Right lobe of liver (tissue), 4 donors: Measurements from ENCODE around the gene CCDC9B.

ENCODE experiments used
- CTCF ChIP-seq, 4 donors: fragments of 200-600 bp in 3 of 4; fragments of 450-650 bp in 1 of 4; IDR thresholded peaks; one replicate each; pipeline versions ENCODE4 v1.5.1 to v1.8.0; 2016 to 2022; ENCODE audit warnings: antibody characterized with exemption in 4 of 4, mild to moderate bottlenecking in 2 of 4
- POLR2A ChIP-seq: fragments of 450-650 bp; IDR thresholded peaks from one replicate; pipeline ENCODE4 v1.6.1; 2017; ENCODE audit warnings: antibody characterized with exemption, mild to moderate bottlenecking
- donor health status: DM: no; HTN: no; CAD: no.
- donor health status: DM: no; HTN: no; CAD: no.
- donor health status: DM: no; HTN: yes; CAD: no.

GRCh38 chr15:40312370-40313158 is 28.2 kb downstream of the CCDC9B start:
- TF ChIP-seq CTCF (IDR thresholded peaks at IDR 0.05) = no peak
- TF ChIP-seq POLR2A = no peak
